ENCODE data around the gene SDCCAG8. TPM values are rescaled to one million over a fixed set of nuclear protein-coding genes. Genes with fewer than 3 reads are reported as not detected.

The SDCCAG8 gene
- total RNA-seq, 1 experiment from 2014 or later: 194 TPM

GRCh38 chr1:243249214-243249613 lies 6.6 kb upstream of the SDCCAG8 start:
- ChIA-PET POLR2A (ENCODE audit: unreplicated experiment) (no interaction called here), CTCF (no interaction called here)
- H3K79me2 ChIP-seq (ENCODE audit: low read length): peaks cover 99% of the 10 kb centered on the region
- ATAC-seq (no peak), DNase-seq (no peak)
- no peak overlapping the region for H3K9ac ChIP-seq (ENCODE audit: low read length)
- no peaks in the 10 kb centered on the region for H3K27me3 ChIP-seq (ENCODE audit: low read length)
- no peaks in the 10 kb centered on the region for H3K36me3 ChIP-seq (ENCODE audit: low read depth, low read length)
- H3K4me3 ChIP-seq (ENCODE audit: low read length): no peak overlapping the region
- H3K9me2 ChIP-seq (replicated peaks; ENCODE audit: low read length): no peaks in the 10 kb centered on the region
- H2AFZ ChIP-seq (ENCODE audit: low read length): no peak overlapping the region
- H3K4me1 ChIP-seq (ENCODE audit: insufficient read depth, low read length): peaks cover 36% of the 10 kb centered on the region
- peaks cover 31% of the 10 kb centered on the region; the same call in 1 of the 2 replicates for H4K20me1 ChIP-seq (ENCODE audit: low read length)
- no peak overlapping the region for H3K27ac ChIP-seq (ENCODE audit: low read length)
- H3K9me3 ChIP-seq (ENCODE audit: low read length): no peaks in the 10 kb centered on the region
- BruUV-seq (replicated peaks): no TSS peak
- H3F3A ChIP-seq (ENCODE audit: low read length, unreplicated experiment): no peaks in the 10 kb centered on the region
- TF ChIP-seq EZH2 (IDR thresholded peaks at IDR 0.05; ENCODE audit: low read length, unreplicated experiment): no peak
- no peak for TF ChIP-seq CTCF (conservative IDR thresholded peaks at IDR 0.05; ENCODE audit: low read depth, low read length)
- TF ChIP-seq EZH2phosphoT487 (IDR thresholded peaks at IDR 0.05; ENCODE audit: borderline replicate concordance, low read length): no peak
- no peak overlapping the region for H3K4me2 ChIP-seq (ENCODE audit: low read length)
- intact Hi-C loops (cut with micrococcal nuclease): no loop called here

GRCh38 chr1:243250102-243250501 lies 5.7 kb upstream of the SDCCAG8 start:
- ChIA-PET POLR2A (ENCODE audit: unreplicated experiment) (no interaction called here), CTCF (no interaction called here)
- Histone ChIP-seq H3F3A (ENCODE audit: low read length, unreplicated experiment) (no peaks in the 10 kb centered on the region), H3K36me3 (ENCODE audit: low read depth, low read length) (no peaks in the 10 kb centered on the region), H3K4me3 (ENCODE audit: low read length) (no peak overlapping the region), H3K9me3 (ENCODE audit: low read length) (no peaks in the 10 kb centered on the region), H3K79me2 (ENCODE audit: low read length) (peaks cover 94% of the 10 kb centered on the region), H3K9me2 (replicated peaks; ENCODE audit: low read length) (no peaks in the 10 kb centered on the region), H3K4me1 (ENCODE audit: insufficient read depth, low read length) (peaks cover 36% of the 10 kb centered on the region), H3K4me2 (ENCODE audit: low read length) (peak overlapping the region; percentile 84; the same call in 1 of the 2 replicates), H3K27me3 (ENCODE audit: low read length) (no peaks in the 10 kb centered on the region), H4K20me1 (ENCODE audit: low read length) (peaks cover 31% of the 10 kb centered on the region; the same call in 1 of the 2 replicates), H3K27ac (ENCODE audit: low read length) (no peak overlapping the region), H3K9ac (ENCODE audit: low read length) (no peak overlapping the region), H2AFZ (ENCODE audit: low read length) (no peak overlapping the region)
- ATAC-seq: no peak
- intact Hi-C loops (cut with micrococcal nuclease): loop anchor here (5.0 kb wide), 1 partner anchor 73 kb away; no protein-coding TSS in a partner anchor
- TF ChIP-seq EZH2phosphoT487 (IDR thresholded peaks at IDR 0.05; ENCODE audit: borderline replicate concordance, low read length): no peak
- TF ChIP-seq EZH2 (IDR thresholded peaks at IDR 0.05; ENCODE audit: low read length, unreplicated experiment): no peak
- no peak for TF ChIP-seq CTCF (conservative IDR thresholded peaks at IDR 0.05; ENCODE audit: low read depth, low read length)
- BruUV-seq (replicated peaks): no TSS peak
- DNase-seq: peak; percentile 51

- BruUV-seq (replicated peaks): TSS peak; percentile 0
- peaks cover 36% of the 10 kb centered on the region for H3K4me1 ChIP-seq (ENCODE audit: insufficient read depth, low read length)
- no peak overlapping the region for H2AFZ ChIP-seq (ENCODE audit: low read length)
- ChIA-PET CTCF (no interaction called here), POLR2A (ENCODE audit: unreplicated experiment) (interaction anchor here (0.5 kb wide), 1 partner anchor 1762 kb away, joined by 5 read pairs; no protein-coding TSS in a partner anchor)
- H3K9me2 ChIP-seq (replicated peaks; ENCODE audit: low read length): no peaks in the 10 kb centered on the region
- no peaks in the 10 kb centered on the region for H3K9me3 ChIP-seq (ENCODE audit: low read length)
- H3K27ac ChIP-seq (ENCODE audit: low read length): no peak overlapping the region
- DNase-seq (peak; percentile 42), ATAC-seq (no peak)
- H3K9ac ChIP-seq (ENCODE audit: low read length): no peak overlapping the region
- no peak for TF ChIP-seq EZH2phosphoT487 (IDR thresholded peaks at IDR 0.05; ENCODE audit: borderline replicate concordance, low read length)
- H3K4me3 ChIP-seq (ENCODE audit: low read length): peak overlapping the region; percentile 85; the same call in 1 of the 2 replicates
- no peaks in the 10 kb centered on the region for H3F3A ChIP-seq (ENCODE audit: low read length, unreplicated experiment)
- peaks cover 86% of the 10 kb centered on the region for H3K79me2 ChIP-seq (ENCODE audit: low read length)
- peak overlapping the region; percentile 84 for H3K4me2 ChIP-seq (ENCODE audit: low read length)
- H3K27me3 ChIP-seq (ENCODE audit: low read length): no peaks in the 10 kb centered on the region
- intact Hi-C loops (cut with micrococcal nuclease): loop anchor here (5.0 kb wide), 1 partner anchor 74 kb away; no protein-coding TSS in a partner anchor
- H4K20me1 ChIP-seq (ENCODE audit: low read length): peaks cover 31% of the 10 kb centered on the region; the same call in 1 of the 2 replicates
- H3K36me3 ChIP-seq (ENCODE audit: low read depth, low read length): no peaks in the 10 kb centered on the region
Measured at GRCh38 chr1:243251539-243251938, 4.3 kb upstream of the SDCCAG8 start.
